GM18499 (cell line): ENCODE results near the gene TPGS1.

Experiments
- ATAC-seq: cut with Tn5 transposase; IDR thresholded peaks from one replicate; pipeline ENCODE4 v1.9.1; 2021; ENCODE audit warnings: moderate number of reproducible peaks; ENCODE audit not compliant: insufficient read depth, unreplicated experiment

The TPGS1 gene

DNA sequence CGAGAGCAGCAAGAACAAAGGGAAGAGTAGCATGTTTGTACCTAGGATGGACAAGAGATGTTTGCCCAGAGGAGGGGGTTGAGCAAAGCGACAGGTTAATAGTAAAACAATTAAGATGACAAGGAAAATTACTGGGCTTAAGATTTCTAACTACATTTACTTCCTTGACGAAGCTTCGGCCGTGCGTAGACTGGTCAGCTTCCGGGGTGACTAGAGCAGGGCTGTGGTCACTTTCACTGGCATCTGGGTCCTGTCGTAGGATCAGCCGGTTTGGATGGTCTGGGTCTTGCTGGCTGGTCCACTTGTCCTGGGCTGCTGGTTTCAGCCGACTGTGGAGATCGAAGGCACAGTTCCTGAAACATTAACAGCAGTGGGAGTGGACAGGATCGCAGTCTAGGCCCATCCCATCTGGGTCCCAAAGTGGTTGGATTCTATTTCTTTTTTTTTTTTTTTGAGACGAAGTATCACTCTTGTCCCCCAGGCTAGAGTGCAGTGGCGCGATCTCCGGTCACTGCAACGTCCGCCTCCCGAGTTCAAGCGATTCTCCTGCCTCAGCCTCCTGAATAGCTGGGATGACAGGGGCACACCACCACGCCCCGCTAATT lies 60.1 kb downstream of the TPGS1 start:
- ATAC-seq: no peak
